Neuronal stem cell (in vitro differentiated cells): ENCODE data around the gene RARS1.
A peak's percentile ranks its signal among the peaks of the same experiment; 100 is the strongest.

Experiments
- DNase-seq: peaks from one replicate; pipeline ENCODE4 v3.0.0-alpha.2; 2013; ENCODE audit warnings: low spot score
- H2AFZ ChIP-seq: one replicate; pipeline ENCODE4 v1.6.1; 2013; ENCODE audit warnings: mild to moderate bottlenecking, low read length, inconsistent platforms
- H2AK5ac ChIP-seq: 2 replicates; pipeline ENCODE4 v1.6.1; 2013; ENCODE audit warnings: low read depth, mild to moderate bottlenecking, inconsistent platforms, low read length, moderate library complexity, mixed read lengths
- H2BK120ac ChIP-seq: 2 replicates; pipeline ENCODE4 v1.6.1; 2013; ENCODE audit warnings: low read depth, mild to moderate bottlenecking, inconsistent platforms, low read length, moderate library complexity, mixed read lengths
- H2BK12ac ChIP-seq: one replicate; pipeline ENCODE4 v1.6.1; 2013; ENCODE audit warnings: low read length, inconsistent platforms
- H2BK15ac ChIP-seq: 2 replicates; pipeline ENCODE4 v1.6.1; 2013; ENCODE audit warnings: mild to moderate bottlenecking, low read length, inconsistent platforms, mixed read lengths
- H2BK5ac ChIP-seq: one replicate; pipeline ENCODE4 v1.6.1; 2013; ENCODE audit warnings: inconsistent platforms, mild to moderate bottlenecking, low read length, moderate library complexity
- H3K14ac ChIP-seq: one replicate; pipeline ENCODE4 v1.6.1; 2013; ENCODE audit warnings: low read length, inconsistent platforms
- H3K18ac ChIP-seq: 2 replicates; pipeline ENCODE4 v1.6.1; 2013; ENCODE audit warnings: low read length, inconsistent platforms
- H3K23ac ChIP-seq: 2 replicates; pipeline ENCODE4 v1.6.1; 2013; ENCODE audit warnings: low read depth, mild to moderate bottlenecking, mixed read lengths, low read length, inconsistent platforms; ENCODE audit not compliant: poor library complexity
- H3K27ac ChIP-seq: replicated peaks from 3 replicates; pipeline ENCODE4 v1.5.1; 2013; ENCODE audit warnings: low read length, inconsistent platforms
- H3K27me3 ChIP-seq, 3 experiments: 2 replicates each; pipeline ENCODE4 v1.6.1; 2013; ENCODE audit warnings: low read length in 3 of 3, mild to moderate bottlenecking in 2 of 3, inconsistent platforms in 1 of 3, low read depth in 1 of 3, mixed read lengths in 1 of 3, moderate library complexity in 1 of 3; ENCODE audit not compliant: control insufficient read depth in 3 of 3, insufficient read depth in 3 of 3
- H3K36me3 ChIP-seq, 2 donors: replicated peaks in 1 of 2; 2 replicates each; pipeline ENCODE4 v1.6.1; 2013; ENCODE audit warnings: low read length in 2 of 2; ENCODE audit not compliant: control insufficient read depth in 2 of 2, insufficient read depth in 2 of 2
- H3K4ac ChIP-seq: 2 replicates; pipeline ENCODE4 v1.6.1; 2013; ENCODE audit warnings: inconsistent platforms, mild to moderate bottlenecking, low read length, moderate library complexity
- H3K4me1 ChIP-seq, 2 donors: 1 replicate in 1 of 2; 2 replicates in 1 of 2; pipeline ENCODE4 v1.6.1; 2013; ENCODE audit warnings: low read length in 2 of 2, low read depth in 1 of 2; ENCODE audit not compliant: control insufficient read depth in 2 of 2, insufficient read depth in 1 of 2
- H3K4me2 ChIP-seq: one replicate; pipeline ENCODE4 v1.6.1; 2013; ENCODE audit warnings: mild to moderate bottlenecking, low read length, inconsistent platforms; ENCODE audit not compliant: insufficient read depth, poor library complexity, severe bottlenecking
- H3K4me3 ChIP-seq, 2 donors: 2 replicates each; pipeline ENCODE4 v1.5.1; 2013; ENCODE audit warnings: low read length in 2 of 2, mild to moderate bottlenecking in 2 of 2, inconsistent platforms in 1 of 2, moderate library complexity in 1 of 2
- H3K79me1 ChIP-seq: one replicate; pipeline ENCODE4 v1.6.1; 2013; ENCODE audit warnings: low read depth, mild to moderate bottlenecking, inconsistent platforms, low read length, moderate library complexity
- H3K9ac ChIP-seq: one replicate; pipeline ENCODE4 v1.6.1; 2013; ENCODE audit warnings: mild to moderate bottlenecking, low read depth, low read length, inconsistent platforms; ENCODE audit not compliant: poor library complexity
- H3K9me3 ChIP-seq, 2 donors: replicated peaks in 1 of 2; 2 replicates each; pipeline versions ENCODE3 to v1.6.1; 2013; ENCODE audit warnings: low read length in 2 of 2, mild to moderate bottlenecking in 2 of 2, inconsistent platforms in 1 of 2, low read depth in 1 of 2, mixed read lengths in 1 of 2, moderate library complexity in 1 of 2; ENCODE audit not compliant: control insufficient read depth in 2 of 2, insufficient read depth in 1 of 2
- H4K8ac ChIP-seq: one replicate; pipeline ENCODE4 v1.6.1; 2013; ENCODE audit warnings: low read depth, mild to moderate bottlenecking, inconsistent platforms, low read length, moderate library complexity
- H4K91ac ChIP-seq: one replicate; pipeline ENCODE4 v1.6.1; 2013; ENCODE audit warnings: low read length, low read depth, mild to moderate bottlenecking, inconsistent platforms; ENCODE audit not compliant: poor library complexity
- WGBS, 2 donors: extraction: QIAGEN DNeasy Blood & Tissue Kit; methylation state at CpG; one replicate each; pipeline ENCODE4 v1.1.7; 2013; ENCODE audit warnings: missing lambda C conversion rate in 2 of 2, mixed read lengths in 1 of 2; ENCODE audit not compliant: insufficient read length in 2 of 2, insufficient replicate concordance in 1 of 2; ENCODE audit errors: extremely low coverage in 2 of 2; 5-methylcytosine and 5-hydroxymethylcytosine counted together

RARS1 gene

GRCh38 chr5:168446983-168447619 lies 39.2 kb upstream of the RARS1 start:
- Histone ChIP-seq H3K9ac (no peak overlapping the region), H3K4me3 (no peak overlapping the region), H3K18ac (no peak overlapping the region), H2BK15ac (no peak overlapping the region), H2BK120ac (no peak overlapping the region), H4K8ac (no peak overlapping the region), H2BK5ac (no peak overlapping the region), H3K9me3 (peaks cover 0 to 3% of the 10 kb centered on the region in 2 donors), H3K4me2 (no peak overlapping the region), H3K4ac (no peak overlapping the region), H4K91ac (no peak overlapping the region), H2AFZ (peak overlapping the region; percentile 53), H3K14ac (no peak overlapping the region), H3K79me1 (no peaks in the 10 kb centered on the region), H3K23ac (no peak overlapping the region), H2BK12ac (no peak overlapping the region), H3K27me3 (no peaks in the 10 kb centered on the region), H2AK5ac (no peak overlapping the region), H3K36me3 (peaks cover 5 to 27% of the 10 kb centered on the region in 2 donors), H3K27ac (peak overlapping the region; percentile 29), H3K4me1 (peaks cover 7 to 21% of the 10 kb centered on the region in 2 donors)
- no peak for DNase-seq
- no CpG with 5 or more reads among the region's 10 CpGs for WGBS, 2 donors

- Histone ChIP-seq H4K91ac (no peak overlapping the region), H3K4me3 (no peak overlapping the region), H2BK12ac (no peak overlapping the region), H2BK120ac (no peak overlapping the region), H4K8ac (no peak overlapping the region), H3K23ac (no peak overlapping the region), H3K18ac (no peak overlapping the region), H3K4me2 (no peak overlapping the region), H2BK5ac (no peak overlapping the region), H3K27me3 (no peaks in the 10 kb centered on the region), H3K9me3 (peaks cover 0 to 3% of the 10 kb centered on the region in 2 donors), H3K36me3 (peaks cover 5 to 32% of the 10 kb centered on the region in 2 donors), H3K4ac (no peak overlapping the region), H3K14ac (no peak overlapping the region), H3K9ac (no peak overlapping the region), H3K27ac (peak overlapping the region; percentile 50), H2BK15ac (no peak overlapping the region), H2AFZ (peak overlapping the region; percentile 53), H2AK5ac (no peak overlapping the region), H3K79me1 (no peaks in the 10 kb centered on the region), H3K4me1 (peaks cover 7 to 21% of the 10 kb centered on the region in 2 donors)
- DNase-seq = no peak
- WGBS, 2 donors = no CpG with 5 or more reads among the region's 4 CpGs
These were observed 38.5 kb upstream of the RARS1 start for GRCh38 chr5:168447808-168448207.

DNA sequence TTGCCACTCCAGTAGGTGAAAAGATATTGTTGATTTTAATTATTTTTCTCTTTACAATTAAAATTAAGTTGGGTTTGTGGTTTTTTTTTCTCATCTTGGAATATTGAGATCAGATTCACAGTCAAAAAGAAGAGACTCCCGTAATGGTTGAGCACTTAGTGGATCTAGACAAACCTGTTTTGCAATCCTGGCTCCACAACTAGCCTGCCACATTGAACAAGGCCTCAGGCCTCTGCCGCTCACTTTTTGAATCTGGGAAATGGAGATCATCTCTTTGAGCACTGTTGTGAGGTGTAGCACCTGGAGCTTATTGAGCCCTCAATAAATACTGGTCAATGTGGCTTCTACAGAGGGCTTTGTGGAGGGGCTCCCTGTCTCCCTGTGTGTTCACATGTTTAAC lies 37.1 kb upstream of the RARS1 start:
- Histone ChIP-seq H2AFZ (no peak overlapping the region), H3K4me2 (no peak overlapping the region), H3K27ac (no peak overlapping the region), H4K8ac (no peak overlapping the region), H3K18ac (no peak overlapping the region), H2BK5ac (no peak overlapping the region), H2BK12ac (no peak overlapping the region), H3K4ac (no peak overlapping the region), H3K9ac (no peak overlapping the region), H3K4me3 (no peak overlapping the region), H3K79me1 (no peaks in the 10 kb centered on the region), H3K4me1 (peaks cover 7 to 21% of the 10 kb centered on the region in 2 donors), H3K27me3 (no peaks in the 10 kb centered on the region), H3K23ac (no peak overlapping the region), H2BK120ac (no peak overlapping the region), H3K36me3 (peaks cover 5 to 19% of the 10 kb centered on the region in 2 donors), H3K9me3 (peaks cover 1 to 3% of the 10 kb centered on the region in 2 donors), H2AK5ac (no peak overlapping the region), H3K14ac (no peak overlapping the region), H2BK15ac (no peak overlapping the region), H4K91ac (no peak overlapping the region)
- DNase-seq = no peak
- no CpG with 5 or more reads among the region's 2 CpGs for WGBS, 2 donors

DNA sequence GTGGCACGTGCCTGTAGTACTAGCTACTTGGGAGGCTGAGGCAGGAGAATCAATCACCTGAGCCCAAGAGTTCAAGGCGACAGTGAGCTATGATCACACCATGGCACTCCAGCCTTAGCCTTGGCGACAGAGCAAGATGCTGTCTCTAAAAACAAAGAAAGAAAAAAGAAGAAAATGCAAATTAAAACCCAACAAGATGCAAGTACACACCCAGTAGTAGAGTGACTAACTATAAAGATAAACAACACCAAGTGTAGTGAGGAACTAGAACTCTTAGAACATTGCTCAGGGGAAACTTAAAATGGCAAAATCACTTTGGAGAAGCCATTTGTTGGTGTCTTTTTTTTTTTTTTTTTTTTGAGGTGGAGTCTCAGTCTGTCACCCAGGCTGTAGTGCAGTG lies 34.7 kb upstream of the RARS1 start:
- Histone ChIP-seq H3K18ac (no peak overlapping the region), H3K36me3 (peaks cover 2 to 21% of the 10 kb centered on the region in 2 donors), H2BK5ac (no peak overlapping the region), H3K4me2 (no peak overlapping the region), H2BK15ac (no peak overlapping the region), H3K27me3 (no peaks in the 10 kb centered on the region), H4K8ac (no peak overlapping the region), H3K4me1 (peaks cover 7 to 16% of the 10 kb centered on the region in 2 donors), H2AFZ (no peak overlapping the region), H2AK5ac (no peak overlapping the region), H3K9me3 (peaks cover 1 to 3% of the 10 kb centered on the region in 2 donors), H3K27ac (no peak overlapping the region), H3K14ac (no peak overlapping the region), H2BK12ac (no peak overlapping the region), H3K79me1 (no peaks in the 10 kb centered on the region), H3K4ac (no peak overlapping the region), H3K4me3 (no peak overlapping the region), H3K9ac (no peak overlapping the region), H2BK120ac (no peak overlapping the region), H3K23ac (no peak overlapping the region), H4K91ac (no peak overlapping the region)
- no CpG with 5 or more reads among the region's 3 CpGs for whole genome bisulfite sequencing, 2 donors
- no peak for DNase-seq
